Suppressor macrophage treated with lipopolysaccharide for 1 hour (primary cell): ENCODE results near the gene NAP1L1.

ENCODE experiments used
- DNase-seq, 3 donors: peaks; one replicate each; pipeline ENCODE4 v3.0.0-alpha.2; 2020 to 2022

NAP1L1 gene

DNA sequence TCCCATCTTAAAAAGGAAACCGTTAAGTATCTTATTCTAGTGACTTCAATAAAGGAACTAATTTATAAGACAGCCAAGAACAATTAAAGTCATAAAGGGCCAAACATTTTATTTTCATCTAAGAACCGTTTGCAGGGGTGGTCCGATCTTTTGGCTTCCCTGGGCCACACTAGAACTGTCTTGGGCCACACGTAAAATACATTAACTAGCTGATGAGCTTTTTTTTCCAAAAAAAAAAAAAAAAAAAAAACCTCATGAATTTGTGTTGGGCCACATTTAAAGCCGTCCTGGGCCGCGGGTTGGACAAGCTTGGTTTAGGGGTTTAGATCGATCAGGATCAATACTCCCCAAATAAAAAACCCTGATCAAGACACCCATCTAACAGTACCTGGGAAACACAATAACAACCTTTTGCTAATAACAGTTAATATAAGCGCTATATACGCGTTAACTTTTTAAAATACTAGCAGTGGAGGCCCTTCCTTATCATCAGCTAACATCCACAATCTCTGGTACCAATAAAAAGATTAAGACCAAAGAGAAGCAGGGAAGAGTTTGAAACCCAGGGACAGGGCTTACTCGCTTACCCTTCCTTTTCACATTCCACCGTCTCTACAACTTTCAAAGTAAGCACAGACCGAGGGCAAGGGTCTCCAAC lies 1.1 kb downstream of the NAP1L1 start:
- no peak for DNase-seq

DNA sequence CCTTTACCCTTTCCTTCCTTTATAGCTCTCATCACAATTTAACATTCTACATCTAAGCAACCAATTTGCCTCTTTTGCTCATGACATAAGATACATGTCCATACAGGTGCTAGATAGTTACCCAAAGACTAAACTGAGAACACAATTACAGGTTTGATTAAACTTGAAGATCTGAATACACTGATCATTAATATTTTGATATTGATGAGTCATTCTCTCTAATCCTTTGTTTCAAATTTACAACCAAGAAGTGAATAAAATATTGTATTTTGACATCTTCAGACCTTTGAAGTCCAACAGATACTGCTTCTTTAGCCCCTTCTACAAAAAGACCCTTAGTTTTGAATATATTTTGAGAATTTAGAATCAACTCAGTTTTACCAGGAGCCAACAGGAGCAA lies 2.6 kb downstream of the NAP1L1 start:
- DNase-seq, result no peak

DNA sequence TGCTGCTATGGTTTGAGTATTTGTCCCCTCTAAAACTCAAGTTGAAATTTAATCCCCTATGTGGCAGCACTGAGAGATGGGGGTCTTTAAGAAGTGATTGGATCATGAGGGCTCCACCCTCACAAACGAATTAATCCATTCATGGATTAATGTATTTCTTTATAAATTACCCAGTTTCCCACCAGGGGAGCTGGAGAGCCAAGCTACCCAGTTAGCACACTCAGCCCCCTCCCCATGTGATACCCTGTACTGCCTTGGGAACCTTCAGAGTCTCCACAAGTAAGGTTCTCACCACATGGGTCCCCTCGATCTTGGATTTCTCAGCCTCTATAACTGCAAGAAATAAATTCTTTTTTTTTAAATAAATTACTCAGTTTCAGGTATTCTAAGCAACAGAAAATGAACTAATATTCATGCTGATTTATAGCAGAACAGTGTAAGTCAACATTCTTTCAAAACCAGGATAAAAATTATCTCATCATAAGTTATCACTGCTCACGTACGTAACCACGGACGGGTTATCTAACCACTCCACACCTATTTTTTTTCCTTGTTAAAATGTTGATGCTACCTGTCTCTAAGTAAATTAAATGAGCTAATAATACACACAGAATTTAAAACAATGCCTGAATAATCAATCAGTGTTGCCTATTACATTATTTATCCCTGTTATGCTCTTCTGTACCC lies 3.6 kb downstream of the NAP1L1 start:
- peak in 1 of 3 donors; percentile 13 for DNase-seq

DNA sequence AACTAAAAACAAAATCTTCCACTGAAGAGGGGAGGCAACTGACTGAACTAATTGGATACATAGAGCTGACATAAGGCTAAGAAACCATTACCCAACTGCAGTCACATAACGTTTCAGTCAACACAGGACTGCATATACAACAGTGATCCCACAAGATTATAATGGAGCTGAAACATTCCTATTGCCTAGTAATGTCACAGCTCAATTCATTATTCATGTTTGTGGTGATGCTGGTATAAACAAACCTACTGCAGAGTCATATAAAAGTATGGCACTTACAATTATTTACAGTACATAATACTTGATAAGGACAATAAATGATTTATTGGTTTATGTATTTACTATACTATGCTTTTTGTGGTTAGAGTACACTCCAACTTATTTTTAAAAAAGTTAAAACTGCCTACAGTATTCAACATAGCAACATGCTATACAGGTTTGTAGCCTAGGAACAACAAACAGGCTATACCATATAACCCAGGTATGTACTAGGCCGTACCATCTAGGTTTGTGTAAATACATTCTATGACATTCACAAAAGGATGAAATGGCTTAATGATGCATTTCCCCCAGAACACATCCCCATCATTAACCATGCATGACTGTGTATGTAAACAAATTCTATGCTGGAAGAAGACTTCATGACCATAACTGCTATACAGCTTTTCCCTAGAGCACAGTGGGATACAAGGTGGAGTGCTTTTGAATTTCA lies 4.3 kb downstream of the NAP1L1 start:
- no peak for DNase-seq

DNA sequence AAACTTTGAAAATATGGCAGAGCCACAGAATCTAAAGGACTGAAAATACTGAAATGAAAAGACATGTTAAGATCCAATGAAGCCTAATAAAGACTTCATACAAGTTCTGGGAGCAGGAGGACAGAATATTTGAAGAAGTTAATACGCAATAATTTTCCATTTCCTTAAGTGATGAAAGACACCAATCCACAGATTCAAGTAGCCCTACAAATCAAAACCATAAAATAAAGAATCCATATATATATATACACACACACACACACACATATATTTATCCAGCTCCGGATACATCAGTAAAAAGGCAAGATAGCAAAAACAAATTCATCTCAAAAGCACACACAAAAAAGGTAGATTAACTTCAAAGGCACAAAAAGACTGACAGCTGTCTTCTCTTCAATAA lies 5.7 kb downstream of the NAP1L1 start:
- DNase-seq, result no peak

DNA sequence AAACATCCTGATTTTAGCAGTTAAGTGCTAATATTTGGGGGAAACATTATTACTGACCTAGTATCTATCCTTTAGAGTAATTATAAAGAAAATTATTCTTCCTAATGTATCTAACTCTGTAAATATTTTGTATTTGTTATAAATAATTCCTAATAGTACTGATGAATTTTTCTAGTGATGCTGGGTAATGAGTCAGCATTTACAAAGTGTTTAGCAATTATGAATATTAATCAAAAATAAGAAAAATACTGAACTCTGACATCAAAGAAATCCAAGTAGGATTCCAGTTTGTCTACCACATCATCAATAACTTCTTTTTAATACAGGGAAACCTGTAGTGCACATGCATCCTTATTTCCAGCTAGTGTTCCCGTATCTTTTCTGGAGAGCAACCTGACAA lies 9.0 kb downstream of the NAP1L1 start:
- no peak for DNase-seq

DNA sequence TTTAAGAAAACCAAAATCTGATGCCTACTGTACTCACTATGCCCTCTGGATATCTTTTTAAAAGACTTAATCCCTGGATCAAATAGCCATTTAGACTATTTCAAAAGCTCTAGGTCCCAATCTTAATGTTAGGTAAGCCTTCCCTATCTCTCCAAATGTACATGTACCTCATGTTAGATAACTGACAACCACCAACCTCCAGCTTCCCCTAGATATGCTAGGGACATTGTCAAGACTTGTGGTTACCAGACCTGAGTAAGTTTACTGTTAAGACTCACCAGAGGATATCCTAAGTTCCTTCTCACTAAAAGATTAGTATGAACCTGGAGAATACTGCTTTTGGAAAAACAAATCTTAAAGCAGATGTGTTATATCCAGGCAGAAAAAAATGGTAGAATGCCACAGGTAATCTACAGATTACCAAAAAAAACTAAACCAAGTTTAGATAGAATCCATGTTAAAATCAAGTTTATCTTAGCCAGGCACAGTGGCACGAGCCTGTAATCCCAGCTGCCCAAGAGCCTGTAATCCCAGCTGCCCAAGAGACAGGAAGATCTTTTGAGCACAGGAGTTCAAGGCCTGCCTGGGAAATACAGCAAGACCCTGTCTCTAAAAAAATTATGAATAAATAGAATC lies 9.7 kb downstream of the NAP1L1 start:
- no peak for DNase-seq

DNA sequence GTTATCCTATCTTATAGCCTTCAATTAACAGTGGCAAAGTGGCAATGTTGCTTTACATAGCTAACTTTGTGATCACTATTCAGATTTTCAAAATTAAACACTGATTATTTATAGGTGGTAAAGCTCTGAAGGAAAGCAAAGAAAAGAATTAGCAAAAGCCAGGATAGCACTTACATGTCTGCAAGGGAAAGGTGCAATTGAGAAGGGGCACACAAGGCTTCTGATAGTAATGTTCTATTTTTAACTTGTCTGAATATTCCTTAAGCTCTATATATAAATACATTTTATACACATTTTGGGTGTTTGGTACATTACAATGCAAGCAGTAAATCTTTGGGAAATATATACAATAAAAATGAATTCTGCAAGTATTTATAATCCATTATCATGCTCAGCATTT lies 10.9 kb downstream of the NAP1L1 start:
- DNase-seq, result no peak

DNA sequence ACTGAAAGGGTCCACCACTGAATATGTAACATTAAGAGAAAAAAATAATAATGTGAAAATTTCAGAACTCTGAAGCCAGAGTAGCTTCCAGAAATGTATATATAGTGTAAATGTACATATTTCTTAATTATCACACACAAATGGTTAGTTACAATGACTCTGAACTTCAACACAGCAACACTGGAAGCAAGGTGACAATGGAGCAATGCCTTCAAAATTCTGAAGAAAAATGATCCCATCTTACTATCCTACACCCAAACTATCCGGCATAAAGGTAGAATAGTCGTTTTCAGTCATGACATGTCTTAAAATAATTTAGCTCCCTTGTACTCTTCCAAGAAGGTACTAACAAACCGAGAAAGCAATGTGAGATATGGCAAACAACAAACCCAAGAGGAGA lies 11.9 kb downstream of the NAP1L1 start:
- DNase-seq, result no peak

DNA sequence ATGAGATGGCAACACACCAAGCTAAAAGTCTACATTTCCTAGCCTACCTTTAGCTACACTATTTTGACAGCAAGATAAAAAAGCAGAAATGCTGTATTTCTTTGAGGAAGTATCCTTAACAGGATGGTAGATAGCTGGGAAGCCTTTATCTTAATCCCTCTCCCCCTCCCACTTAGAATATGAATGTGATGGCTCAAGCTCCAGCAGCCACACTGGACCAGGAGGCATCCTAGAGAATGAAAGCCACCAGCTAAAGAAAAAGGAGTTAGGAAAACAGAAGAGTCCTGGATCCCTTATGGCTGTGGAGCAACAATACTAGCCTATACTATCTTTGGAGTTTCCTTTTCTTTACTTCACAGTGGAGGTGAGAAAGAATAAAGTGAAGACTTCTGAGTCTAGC lies 15.1 kb downstream of the NAP1L1 start:
- DNase-seq, result no peak

DNA sequence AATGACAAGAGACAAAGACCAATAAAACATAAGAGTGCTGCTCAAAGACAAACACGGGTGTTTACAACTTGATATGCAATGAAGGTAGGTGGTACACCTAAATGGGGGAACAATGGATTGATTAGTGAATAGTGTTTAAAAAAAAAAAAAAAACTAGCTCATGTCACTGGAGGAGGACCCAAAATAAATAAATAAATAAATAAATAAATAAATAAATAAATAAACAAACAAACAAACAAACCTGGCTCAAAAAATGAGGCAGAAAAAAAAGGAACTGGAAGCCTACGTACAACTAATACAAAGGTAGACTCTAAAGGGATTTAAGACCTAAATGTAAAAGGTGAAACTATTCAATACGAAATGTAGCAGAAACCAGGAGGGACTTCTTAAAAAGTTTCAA lies 18.6 kb downstream of the NAP1L1 start:
- no peak for DNase-seq

DNA sequence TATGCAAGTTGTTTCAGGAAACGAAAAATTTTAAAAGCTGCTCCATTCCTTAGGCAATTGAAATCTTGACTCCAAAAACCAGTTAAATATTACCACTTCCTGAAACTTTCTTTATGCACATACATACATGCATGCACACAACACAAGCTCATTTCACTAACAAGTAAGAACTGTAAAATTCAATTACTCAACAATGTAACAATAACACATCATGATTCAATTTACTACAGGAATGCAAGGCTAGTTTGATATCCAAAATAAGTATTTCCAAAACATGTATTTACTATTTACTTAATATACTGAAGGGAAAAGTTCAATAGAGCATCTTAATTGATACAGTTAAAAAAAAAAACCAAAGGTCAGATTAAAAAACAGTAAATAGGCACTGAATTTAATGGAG lies 19.6 kb downstream of the NAP1L1 start:
- no peak for DNase-seq

DNA sequence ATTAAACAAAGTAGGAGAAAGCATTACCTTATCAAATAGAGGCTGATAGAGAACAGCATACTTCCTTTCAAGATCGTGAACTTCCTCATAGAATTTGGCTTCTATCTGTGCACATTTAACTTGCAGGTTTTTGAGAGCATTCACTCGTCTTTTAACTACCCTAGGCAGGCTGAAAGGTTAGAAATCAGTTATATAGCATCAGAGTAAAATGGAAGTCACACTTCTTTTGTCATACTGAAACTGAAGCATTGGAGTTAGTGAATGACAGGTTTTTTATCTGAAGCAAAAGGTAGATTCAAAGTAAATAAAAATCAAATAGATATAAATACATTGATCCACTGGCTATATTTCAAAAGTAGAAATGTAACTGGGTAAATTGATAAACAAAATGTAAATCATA lies 24.4 kb downstream of the NAP1L1 start:
- DNase-seq, result no peak

DNA sequence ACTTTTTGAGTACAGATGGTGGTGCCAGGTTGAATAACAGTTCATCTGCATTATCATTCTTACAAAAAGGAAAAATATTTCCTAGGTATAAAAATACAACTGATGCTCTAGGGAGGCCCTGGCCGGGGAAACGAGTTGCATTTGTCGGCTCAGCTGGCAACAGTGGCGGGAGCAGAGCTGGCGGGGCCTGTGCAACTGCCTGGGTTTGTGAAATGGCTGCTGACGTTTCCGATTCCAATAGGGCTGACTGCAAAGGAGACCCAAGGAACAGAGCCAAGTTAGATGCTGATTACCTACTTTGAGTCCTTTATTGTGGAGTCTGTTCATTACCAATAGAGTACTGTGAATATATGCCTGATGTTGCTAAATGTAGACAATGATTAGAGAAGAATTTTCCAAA lies 27.2 kb downstream of the NAP1L1 start:
- no peak for DNase-seq

DNA sequence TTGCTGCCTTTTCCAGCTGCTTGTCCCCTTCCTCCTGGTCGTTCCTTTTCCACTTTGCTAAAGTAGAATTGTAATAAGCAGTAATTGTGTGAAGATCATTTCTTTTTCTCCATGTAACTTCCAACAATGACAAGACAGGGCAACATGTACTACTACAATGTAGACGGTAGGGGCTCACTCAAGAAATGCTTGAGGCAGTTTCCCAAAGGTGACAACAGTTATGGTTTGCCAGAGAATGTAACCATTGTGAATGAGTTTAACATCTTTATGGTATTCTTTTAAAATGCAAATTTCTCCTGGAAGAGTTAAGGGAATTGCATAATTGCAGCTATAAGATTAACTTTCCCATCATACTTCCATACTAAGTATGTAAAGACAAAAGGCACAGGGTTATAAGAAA lies 29.1 kb downstream of the NAP1L1 start:
- DNase-seq, result no peak

DNA sequence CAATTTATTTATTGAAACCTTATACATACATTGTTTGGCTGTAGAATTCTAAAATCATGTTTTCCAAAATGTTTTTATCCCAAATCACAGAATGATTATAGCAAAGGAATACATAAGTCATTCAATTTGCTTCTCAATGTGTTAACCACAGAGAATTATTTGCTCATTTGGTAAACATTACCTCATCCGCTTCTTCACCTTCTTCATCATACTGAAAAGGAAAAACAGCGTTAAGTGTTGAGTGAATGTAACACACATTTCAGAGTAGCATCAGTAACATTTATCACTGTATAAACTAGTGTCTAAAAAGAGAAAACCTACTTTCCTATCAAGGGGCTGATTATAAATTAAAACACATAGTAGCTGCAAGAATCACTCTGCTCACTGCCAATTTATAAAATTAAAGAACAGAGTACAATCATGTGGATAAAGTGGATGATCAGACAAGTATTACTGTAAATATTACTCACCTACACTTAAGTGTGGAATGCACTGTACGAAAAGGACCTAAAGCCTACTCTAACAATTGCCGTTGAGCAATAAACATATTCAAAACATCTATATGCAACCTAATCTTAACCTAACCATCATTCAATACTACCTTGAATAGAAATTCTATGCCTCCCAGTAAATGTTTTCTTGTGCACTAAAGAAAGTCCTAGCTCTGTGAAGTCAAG lies 34.8 kb downstream of the NAP1L1 start:
- no peak for DNase-seq

DNA sequence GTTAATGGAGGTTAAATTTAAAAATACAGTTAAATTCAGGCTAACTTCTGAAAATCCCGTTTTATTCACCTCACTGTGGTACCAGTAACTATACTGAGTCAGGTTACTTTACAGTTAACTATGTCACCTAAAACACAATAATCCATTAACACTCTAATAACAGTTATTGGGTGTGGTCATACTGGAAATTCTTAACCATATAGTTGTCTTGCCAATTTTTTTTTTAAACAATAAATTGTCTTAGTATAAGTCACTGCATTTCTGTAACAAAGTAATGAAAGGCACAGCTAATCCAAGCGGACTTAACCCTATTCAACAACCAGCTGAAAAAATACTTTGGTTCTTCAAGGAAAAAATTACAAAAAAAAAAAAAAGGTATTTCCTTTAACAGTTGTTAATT lies 36.7 kb downstream of the NAP1L1 start:
- DNase-seq, result no peak

DNA sequence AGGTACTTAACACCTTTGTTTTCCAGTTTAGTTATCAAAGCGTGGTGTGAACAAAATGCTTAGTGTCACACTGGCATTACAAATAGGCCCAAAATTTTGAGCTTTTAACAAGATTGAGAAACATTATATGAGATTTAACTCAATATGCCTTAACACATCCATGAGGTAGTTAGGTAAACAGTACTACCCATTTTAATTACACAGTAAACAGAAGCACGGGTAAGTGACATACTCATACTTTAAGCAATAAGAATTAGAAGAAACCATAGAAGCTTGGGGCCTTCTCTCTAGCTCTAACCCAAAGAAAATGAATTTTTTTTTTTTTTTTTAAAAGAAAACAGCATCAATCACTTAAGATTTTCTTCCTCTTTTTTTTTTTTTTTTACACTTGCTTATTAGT lies 37.4 kb downstream of the NAP1L1 start:
- DNase-seq, result no peak

DNA sequence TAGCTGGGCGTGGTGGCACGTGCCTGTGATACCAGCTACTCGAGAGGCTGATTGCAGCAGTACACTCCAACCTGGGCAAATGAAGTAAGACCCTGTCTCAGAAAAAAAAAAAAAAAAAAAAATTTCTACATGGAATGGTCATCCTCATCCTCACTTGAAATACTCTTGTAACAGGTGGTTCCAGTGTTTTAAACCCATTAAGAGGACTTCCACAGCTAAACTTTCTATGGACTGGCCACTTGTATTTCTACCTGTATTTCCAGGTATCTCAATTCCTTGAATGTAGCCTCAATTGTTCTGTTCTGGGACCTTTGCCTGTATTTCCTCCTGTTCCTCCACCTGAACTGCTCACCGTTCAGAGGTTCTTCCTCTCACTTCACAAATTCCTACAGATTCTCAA lies 41.1 kb downstream of the NAP1L1 start:
- DNase-seq, result no peak

DNA sequence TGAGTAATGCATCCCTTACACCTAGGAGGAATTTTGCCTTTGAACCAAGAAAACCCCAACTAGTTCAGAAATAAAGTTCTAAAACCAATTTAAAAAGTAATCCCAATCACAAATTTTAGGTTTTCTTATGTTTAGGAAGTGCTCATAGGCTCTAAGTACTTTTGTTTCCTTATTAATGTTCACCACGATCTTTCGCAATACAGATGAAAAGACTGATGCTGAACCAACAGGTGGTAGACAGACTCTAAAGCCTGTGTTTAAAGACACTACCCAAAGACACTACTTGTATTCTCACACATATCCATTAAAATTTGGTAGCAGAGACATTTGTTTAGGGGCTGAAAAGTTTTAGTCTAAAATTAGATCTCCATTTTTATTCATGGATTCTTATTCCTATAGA lies 42.3 kb downstream of the NAP1L1 start:
- DNase-seq, result no peak

DNA sequence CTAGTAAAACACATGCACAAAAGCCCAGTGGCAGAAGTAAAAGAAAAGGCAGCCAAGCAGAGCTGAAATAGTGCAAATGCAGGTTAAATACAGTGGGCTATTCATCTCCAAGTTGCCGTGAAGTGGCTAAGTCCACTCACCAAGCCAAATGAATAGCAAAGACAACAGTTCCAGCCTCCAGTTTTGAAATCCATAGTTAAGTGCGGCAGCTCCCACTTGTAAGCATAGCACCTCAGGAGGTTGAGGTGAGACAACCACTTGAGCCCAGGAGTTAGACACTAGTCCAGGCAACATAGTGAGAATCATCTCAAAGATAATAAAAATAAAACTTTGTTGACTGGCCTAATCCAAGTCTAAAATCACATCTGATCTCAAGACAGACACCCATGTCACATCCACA lies 43.1 kb downstream of the NAP1L1 start:
- no peak for DNase-seq

DNA sequence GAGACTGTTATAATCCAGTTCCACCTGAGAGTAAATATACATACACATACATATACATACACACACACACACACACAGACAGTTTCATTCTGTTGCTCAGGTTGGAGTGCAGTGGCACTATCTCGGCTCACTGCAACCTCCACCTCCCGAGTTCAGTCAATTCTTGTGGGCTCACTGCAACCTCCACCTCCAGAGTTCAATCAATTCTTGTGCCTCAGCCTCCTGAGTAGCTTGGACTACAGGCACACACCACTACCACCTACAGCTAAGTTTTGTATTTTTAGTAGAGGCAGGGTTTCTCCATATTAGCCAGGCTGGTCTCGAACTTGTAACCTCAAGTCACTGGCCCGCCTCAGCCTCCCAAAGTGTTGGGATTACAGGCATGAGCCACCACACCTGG lies 44.0 kb downstream of the NAP1L1 start:
- no peak for DNase-seq

DNA sequence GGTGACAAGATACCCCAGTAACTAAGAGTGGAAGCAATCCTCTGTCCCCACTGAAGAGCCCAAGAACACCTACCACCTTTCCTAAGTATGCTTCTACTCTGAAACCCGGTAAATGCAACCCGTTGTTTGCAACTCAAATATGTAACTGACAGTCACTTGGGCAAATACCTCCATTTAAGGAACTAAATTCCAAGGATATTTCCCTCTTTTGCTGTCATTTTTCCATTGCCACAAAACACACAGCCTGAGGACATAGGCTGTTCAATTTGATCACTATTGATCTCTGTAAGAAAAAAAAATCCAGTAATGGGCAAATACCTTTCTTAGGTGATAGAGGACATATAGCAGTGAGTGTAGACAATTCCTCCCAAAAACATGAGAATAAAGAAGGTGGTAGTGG lies 46.3 kb downstream of the NAP1L1 start:
- no peak for DNase-seq
